HL-60/S4 treated with retinoic acid at 250 ng/mL for 4 days and 3 days (cell line): ENCODE results near the gene CLRN3.

Source experiments
- in situ Hi-C: fragments of 300-500 bp; cut with MboI; formaldehyde crosslinking; loops from 2 replicates; pipeline ENCODE4 v1.7.0; 2022; ENCODE audit warnings: low sequenced_read_pairs

CLRN3 gene

DNA sequence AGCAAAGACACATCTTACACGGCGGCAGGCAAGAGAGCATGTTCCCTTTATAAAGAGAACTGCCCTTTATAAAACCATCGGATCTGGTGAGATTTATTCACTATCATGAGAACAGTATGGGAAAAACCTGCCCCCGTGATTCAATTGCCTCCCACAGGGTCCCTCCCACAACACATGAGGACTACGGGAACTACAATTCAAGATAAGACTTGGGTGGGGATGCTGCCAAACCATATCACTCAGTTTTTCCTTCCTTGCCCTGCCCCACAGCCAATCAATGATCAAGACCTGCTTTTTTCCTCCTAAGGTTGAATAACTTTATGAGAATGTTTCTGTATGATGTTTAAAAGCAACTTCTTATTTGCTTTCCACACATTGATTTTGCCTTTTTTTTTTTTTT is 11.0 kb upstream of the CLRN3 start:
- in situ Hi-C loops: loop anchor here (10.0 kb wide), 1 partner anchor 111 kb away; no protein-coding TSS in a partner anchor

GRCh38 chr10:127899766-127900387 is 7.1 kb upstream of the CLRN3 start:
- in situ Hi-C loops: loop anchor here (10.0 kb wide), 1 partner anchor 115 kb away; no protein-coding TSS in a partner anchor

- in situ Hi-C loops: no loop called here
These were observed 4.4 kb upstream of the CLRN3 start for GRCh38 chr10:127897177-127897576.

DNA sequence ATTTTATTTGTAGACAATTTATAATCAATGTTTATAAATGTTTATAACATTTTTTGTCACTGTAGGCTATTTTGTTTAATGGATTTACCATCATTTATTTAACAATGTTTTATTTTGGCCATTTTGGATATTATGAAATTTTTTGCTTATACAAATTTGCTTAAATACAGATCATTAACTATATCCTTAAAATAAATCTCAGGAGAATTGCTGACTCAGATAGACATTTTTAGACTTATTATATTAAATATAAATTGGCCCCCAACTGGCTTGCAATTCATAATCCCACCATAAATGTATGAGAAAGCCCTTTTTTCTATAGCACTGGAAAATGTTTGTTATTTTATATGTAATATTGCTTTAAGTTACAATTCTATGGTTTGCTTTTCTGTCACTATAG is 3.8 kb upstream of the CLRN3 start:
- in situ Hi-C loops: no loop called here

DNA sequence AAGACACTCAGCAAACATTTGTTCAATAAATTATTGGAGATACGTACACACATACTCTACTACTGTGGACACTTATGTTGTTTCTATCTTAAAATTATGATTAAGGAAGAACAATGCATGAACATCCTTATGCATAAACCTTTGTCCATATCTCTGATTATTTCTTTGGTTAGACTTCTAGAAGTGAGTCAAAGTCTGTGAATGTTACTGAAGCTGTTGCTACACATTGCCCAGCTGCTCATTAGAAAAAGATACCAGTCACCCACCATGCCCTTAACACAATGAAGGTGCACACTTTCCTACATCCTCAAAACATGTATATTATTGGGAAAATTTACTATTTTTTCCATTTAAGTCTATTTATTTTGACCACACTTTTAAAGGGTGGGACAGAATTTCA is 1.4 kb upstream of the CLRN3 start:
- in situ Hi-C loops: no loop called here

- in situ Hi-C loops: no loop called here
These were observed 1.9 kb downstream of the CLRN3 start for GRCh38 chr10:127890832-127891334.

DNA sequence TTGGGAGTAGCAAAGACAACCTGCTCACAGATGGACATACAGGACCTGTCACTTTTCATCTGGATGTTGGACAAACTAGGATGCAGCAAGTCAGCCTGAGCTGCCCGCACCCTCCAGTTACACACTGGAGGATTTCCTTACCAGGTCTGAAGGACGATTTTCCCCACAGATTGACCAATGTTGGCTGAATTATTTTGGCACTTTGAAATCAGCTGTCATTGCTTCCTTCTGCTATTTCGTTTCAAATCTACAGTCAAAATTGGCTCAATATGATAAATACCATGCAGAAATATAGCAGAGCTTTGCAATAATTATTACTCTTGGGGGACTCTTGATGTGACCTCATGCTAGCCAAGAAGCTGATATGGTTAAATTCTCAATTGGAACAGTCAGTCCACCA is 2.5 kb downstream of the CLRN3 start:
- in situ Hi-C loops: no loop called here

DNA sequence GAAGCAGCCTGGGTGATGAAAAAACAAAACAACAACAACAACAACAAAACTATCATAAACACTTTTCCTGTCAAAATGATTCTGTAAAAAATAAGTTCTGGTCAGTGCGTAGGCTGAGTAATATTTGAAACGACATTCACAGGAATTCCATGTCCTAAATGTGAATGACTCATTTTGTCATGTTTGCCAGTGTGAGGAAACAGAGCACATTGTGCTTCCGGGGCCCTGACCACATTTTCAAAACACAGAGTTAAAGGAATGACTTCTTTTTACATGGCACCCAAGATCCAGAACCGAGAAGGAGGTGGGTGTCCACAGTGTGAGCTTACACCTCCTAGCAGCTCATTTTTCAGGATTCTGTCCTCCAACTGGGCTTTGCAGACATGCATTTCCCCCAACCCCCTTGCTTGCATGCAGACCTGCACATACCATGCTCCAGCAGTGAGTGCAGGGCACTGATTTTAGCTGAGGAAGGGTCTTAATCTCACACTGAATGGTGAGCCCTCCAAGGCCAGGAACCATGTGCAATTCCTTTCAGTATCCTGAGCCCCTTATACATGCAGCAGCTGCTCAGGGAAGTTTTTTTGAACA is 3.0 kb downstream of the CLRN3 start:
- in situ Hi-C loops: no loop called here

DNA sequence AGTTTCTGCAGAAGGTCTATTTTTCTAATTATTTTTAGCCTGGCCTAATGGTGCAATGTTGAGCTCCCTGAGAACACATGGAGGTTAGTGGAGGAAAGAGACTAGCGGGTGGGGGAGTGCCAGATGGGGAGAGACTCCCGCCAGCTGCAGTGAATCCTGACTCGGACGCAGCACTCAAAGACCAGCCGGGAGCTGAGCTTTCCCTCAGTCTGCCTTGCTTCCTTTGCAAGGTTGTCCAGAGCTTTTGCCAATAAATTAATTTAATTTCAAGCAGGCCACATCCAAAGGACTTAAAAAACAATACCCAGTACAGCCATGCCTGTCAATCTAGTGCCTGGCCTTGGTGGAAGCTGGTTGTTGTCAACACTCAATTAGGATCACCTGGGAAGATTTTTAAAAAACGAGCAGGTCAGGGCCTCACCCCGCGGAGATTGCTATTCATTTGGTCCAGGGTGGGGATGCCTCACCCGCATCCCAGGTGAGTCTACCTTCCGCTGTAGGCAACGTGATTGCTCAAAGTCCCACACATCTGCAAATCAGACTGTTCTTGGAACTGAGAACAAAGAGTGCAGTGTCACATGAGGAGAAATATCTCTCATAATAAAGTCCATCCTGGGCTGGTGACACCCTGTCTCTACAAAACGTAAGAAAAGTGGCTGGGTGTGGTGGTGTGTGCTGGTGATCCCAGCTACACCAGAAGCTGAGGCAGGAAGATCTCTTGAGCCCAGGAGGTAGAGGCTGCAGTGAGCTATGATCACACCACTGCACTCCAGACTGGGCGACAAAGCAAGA is 4.0 kb downstream of the CLRN3 start:
- in situ Hi-C loops: no loop called here

GRCh38 chr10:127887541-127888415 is 5.0 kb downstream of the CLRN3 start:
- in situ Hi-C loops: no loop called here

DNA sequence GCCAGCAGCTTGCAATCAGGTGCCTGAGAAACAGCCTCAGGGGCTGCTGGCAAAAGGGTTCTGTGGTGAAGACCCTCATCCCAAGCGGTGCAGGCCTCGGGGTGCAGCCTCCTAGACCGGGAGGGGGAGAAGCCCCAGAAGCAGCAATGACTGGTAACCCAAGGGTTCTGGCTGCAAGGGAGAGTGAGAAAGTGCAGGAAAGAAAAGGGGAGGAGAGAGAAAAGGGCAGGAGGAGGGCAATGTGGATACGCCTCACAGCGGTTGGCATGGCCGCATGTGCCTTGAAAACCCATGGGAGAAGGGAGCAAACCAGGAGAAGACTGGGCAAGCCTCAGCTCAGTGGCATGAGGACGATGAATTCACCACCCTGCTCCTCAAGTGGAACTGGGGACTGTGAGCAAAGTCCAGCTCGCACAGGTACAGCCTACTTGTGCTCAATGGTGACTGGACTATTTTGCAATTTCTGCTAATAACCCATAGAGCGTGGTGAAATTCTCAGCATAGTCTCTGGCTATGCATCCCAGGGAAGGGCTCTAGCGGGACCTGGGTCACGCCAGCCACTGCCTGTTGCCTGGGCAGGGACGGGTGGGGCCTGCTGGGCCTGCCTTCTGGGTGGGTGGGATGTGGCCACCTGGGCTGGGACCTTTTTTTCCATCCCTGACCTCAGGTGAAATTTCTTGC is 6.2 kb downstream of the CLRN3 start:
- in situ Hi-C loops: no loop called here

- in situ Hi-C loops: no loop called here
These were observed 8.2 kb downstream of the CLRN3 start for GRCh38 chr10:127884501-127884900.

GRCh38 chr10:127883516-127883915 is 9.2 kb downstream of the CLRN3 start:
- in situ Hi-C loops: no loop called here

DNA sequence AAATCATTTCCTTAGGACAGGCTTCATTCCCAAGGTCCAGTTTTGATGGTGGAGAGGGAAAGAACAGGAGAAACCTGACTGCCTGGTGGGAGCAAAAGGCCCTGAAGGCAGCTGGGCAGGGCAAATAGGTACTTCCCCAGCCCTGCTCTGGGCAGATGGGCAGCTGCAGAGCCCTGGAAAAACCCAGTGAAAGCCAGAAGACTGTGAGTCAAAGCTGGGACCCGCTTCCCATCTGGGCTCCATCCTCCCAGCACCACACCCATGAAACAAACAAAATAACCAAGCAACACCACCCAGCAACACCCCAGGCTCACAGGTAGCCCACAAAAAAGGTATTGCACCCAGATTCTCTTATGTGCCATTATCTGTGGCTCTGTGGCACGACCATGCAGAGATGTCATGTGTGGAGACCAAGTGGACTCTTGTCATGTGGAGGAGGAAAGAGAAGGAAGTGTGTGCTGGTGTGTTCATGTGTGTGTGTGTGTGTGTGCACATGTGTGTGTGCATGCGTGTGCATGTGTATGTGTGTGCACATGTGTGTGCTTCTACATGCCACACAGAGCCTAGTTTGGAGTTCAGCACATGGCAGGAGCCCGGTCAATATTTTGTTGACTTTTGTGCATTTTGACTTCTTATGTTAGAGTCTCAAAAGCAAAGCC is 9.8 kb downstream of the CLRN3 start:
- in situ Hi-C loops: no loop called here

GRCh38 chr10:127882391-127882790 is 10.3 kb downstream of the CLRN3 start:
- in situ Hi-C loops: no loop called here

DNA sequence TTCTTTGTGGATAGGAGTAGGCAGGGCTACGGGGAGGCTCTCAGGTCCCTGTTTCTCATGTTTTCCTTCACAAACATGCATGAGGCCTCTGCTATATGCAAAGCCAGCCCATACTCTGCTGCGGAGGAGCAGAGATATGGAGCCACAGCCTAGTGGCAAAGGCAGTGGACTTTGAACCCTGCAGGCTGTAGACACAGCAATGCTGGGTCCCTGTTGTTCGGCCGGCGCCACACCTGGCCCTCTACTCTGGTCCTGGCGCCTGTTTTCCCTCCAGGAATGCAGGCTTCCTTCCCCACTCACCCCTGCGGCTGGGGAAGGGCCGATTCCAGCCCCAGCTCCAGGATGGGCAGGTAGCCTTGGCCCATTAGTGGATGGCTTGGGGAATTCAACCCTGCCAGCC is 11.5 kb downstream of the CLRN3 start:
- in situ Hi-C loops: no loop called here

GRCh38 chr10:127880557-127880956 is 12.2 kb downstream of the CLRN3 start:
- in situ Hi-C loops: no loop called here

DNA sequence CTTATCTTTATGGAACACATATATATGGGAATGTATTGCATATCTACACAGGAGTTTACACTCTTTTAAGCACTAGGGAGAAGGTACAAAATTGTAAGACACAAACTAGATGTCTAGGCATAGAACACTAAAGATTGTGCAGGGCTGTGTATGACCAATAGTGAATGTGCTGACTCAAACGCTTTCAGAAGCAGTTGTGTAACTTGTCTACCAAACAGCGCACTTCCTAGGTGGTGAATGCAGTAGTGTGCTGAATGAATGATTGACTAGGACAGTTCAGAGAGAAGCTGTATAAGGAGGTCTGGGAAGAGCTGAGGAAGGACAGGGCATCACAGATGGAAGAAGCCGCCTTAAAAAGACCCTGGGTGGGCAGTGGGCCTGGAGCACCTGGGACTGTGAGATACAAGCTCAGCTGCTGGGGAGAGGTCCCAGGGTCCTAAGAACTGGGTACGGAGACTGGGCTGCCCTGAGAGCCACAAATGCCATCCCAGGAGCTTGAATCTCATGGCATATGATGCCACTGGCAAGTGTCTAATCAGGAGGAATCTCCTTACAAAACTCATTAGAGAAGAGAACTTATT is 14.2 kb downstream of the CLRN3 start:
- in situ Hi-C loops: loop anchor here (10.0 kb wide), 2 partner anchors 136 to 196 kb away; no protein-coding TSS in a partner anchor

- in situ Hi-C loops: loop anchor here (10.0 kb wide), 2 partner anchors 137 to 197 kb away; no protein-coding TSS in a partner anchor
These were observed 15.0 kb downstream of the CLRN3 start for GRCh38 chr10:127877699-127878098.
